HG02588 (cell line): ENCODE measurements around the gene CCDC127.

Experiments used
- ATAC-seq: cut with Tn5 transposase; IDR thresholded peaks from one replicate; pipeline ENCODE4 v1.9.1; 2021; ENCODE audit warnings: mild to moderate bottlenecking, moderate library complexity; ENCODE audit not compliant: unreplicated experiment

CCDC127 gene

GRCh38 chr5:191036-191948, 26.7 kb downstream of the CCDC127 start, which contains the start of gene LRRC14B:
LRRC14B (plus strand) TSS chr5:191495; CDS start chr5:191539, 44 bp downstream.
- peak; percentile 33 for ATAC-seq

GRCh38 chr5:190366-191035, 27.5 kb downstream of the CCDC127 start:
- ATAC-seq, result no peak

- ATAC-seq, result no peak
Observed at GRCh38 chr5:189976-190365, 28.0 kb downstream of the CCDC127 start.

- no peak for ATAC-seq
Observed at GRCh38 chr5:189486-189885, 28.5 kb downstream of the CCDC127 start.

- ATAC-seq, result peak; percentile 85
Observed at GRCh38 chr5:188488-189481, 29.2 kb downstream of the CCDC127 start.

- no peak for ATAC-seq
Observed at GRCh38 chr5:187617-188451, 30.1 kb downstream of the CCDC127 start.

GRCh38 chr5:187042-187431, 30.9 kb downstream of the CCDC127 start:
- ATAC-seq, result no peak

GRCh38 chr5:186091-187041, 31.6 kb downstream of the CCDC127 start:
- ATAC-seq, result no peak

- no peak for ATAC-seq
Observed at GRCh38 chr5:185095-186070, 32.6 kb downstream of the CCDC127 start.

GRCh38 chr5:184471-184870, 33.5 kb downstream of the CCDC127 start:
- ATAC-seq, result no peak

- ATAC-seq, result no peak
Observed at GRCh38 chr5:182126-182525, 35.8 kb downstream of the CCDC127 start.

GRCh38 chr5:181566-181965, 36.4 kb downstream of the CCDC127 start:
- no peak for ATAC-seq

GRCh38 chr5:181160-181559, 36.8 kb downstream of the CCDC127 start:
- ATAC-seq, result no peak

- ATAC-seq, result no peak
Observed at GRCh38 chr5:180286-180918, 37.6 kb downstream of the CCDC127 start.

GRCh38 chr5:179401-179800, 38.6 kb downstream of the CCDC127 start:
- no peak for ATAC-seq

- ATAC-seq, result no peak
Observed at GRCh38 chr5:178110-178509, 39.8 kb downstream of the CCDC127 start.

- ATAC-seq, result no peak
Observed at GRCh38 chr5:176296-176823, 41.6 kb downstream of the CCDC127 start.
